Left kidney (tissue), 1 donor: Measurements from ENCODE around the gene OR2J1. TPM values are rescaled to one million over a fixed set of nuclear protein-coding genes. Genes with fewer than 3 reads are reported as not detected.

Source experiments
- polyA plus RNA-seq: library from polyadenylated mRNA; unstranded; fragments of 120-200 nt; gene quantifications from one replicate; pipeline ENCODE4 v1.2.1, GENCODE V29; 2013; ENCODE audit not compliant: insufficient read length

OR2J1 gene
- polyA plus RNA-seq, 1 donor, result not detected

Other genes with a start within 250 kb of the OR2J1 start
- gene TRIM27, start 175.5 kb upstream of the OR2J1 start, polyA plus RNA-seq, result 101 TPM
- gene ZNF311, start 94.2 kb upstream of the OR2J1 start, polyA plus RNA-seq, result 7.9 TPM
- not detected for gene OR2W1, start 54.3 kb upstream of the OR2J1 start, polyA plus RNA-seq
- gene OR2B3, start 12.2 kb upstream of the OR2J1 start, polyA plus RNA-seq, result not detected
- gene OR2J3, start 8.6 kb downstream of the OR2J1 start, polyA plus RNA-seq, result not detected
- not detected for gene OR2J2, start 71.4 kb downstream of the OR2J1 start, polyA plus RNA-seq
- gene OR14J1, start 202.2 kb downstream of the OR2J1 start, polyA plus RNA-seq, result 0.13 TPM